ENCODE results near the gene P4HTM.

P4HTM gene

GRCh38 chr3:48952510-48953118 is 37.4 kb upstream of the P4HTM start:
- TF ChIP-seq CTCF (IDR thresholded peaks at IDR 0.05; ENCODE audit: low read depth, low read length, missing control alignments) = peak; percentile 25
- H3K4me3 ChIP-seq (replicated peaks; ENCODE audit: low read depth, low read length) = no peak overlapping the region
- no peak for DNase-seq (ENCODE audit: extremely low read depth, low read depth)

DNA sequence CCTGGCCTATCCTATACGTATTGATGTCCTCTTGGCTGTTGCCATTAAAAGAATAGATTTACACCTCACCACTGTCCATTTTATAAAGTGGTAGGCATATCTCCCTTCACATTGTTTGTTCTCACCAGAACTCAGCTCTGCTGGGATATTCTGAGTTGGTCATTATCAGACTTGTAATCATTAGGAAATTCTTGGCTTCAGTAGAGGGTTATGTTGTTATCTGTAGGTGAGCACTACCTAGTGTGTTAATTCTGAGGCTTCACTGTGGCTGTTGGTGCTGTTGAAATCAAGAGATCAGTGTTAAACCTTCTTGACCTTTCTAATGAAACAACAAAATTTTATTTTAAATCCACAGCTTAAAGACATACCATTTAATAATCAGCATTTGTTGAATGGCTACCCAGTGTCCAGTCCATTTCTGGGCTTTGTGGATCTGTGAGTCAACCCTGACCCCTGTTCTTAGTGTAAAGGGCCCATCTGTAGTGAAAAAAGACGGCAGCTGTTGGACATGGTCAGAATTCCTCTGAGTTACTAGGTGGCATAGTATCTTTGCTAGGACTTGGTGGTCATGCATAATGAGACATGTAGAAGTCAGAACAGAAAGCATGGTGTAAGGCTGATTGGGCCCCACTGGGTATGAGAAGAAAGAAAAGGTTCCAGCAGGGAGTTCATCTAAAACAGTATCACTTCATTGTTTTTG is 32.9 kb upstream of the P4HTM start:
- no peak overlapping the region for H3K4me3 ChIP-seq (replicated peaks; ENCODE audit: low read depth, low read length)
- DNase-seq (ENCODE audit: extremely low read depth, low read depth) = no peak
- no peak for TF ChIP-seq CTCF (IDR thresholded peaks at IDR 0.05; ENCODE audit: low read depth, low read length, missing control alignments)

DNA sequence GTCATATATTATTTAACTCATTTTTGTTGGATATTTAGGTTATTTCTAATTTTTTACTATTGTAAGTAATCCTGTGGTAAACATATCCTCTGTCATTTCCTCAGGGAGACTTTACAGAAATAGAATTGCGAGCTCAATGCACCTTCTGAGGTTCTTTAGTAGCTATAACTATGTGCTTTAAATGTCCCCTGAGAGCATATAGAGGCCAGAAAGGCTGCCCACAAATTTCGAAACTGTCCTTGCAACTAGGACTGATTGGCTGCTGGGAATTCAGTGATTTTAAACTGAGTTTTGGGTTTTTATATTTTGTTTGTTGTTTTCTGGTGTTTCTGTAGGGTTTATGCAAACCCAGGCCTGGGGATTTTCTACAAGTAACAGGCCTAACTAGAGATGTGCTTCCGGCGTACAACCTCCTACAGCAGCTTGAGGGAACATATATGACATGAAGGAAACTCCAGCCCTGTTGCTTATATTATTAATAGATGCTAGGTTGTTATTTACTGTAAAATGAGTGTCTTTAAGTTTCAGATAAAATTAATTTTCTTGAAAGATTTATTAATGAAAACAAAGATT is 29.1 kb upstream of the P4HTM start:
- no peak for DNase-seq (ENCODE audit: extremely low read depth, low read depth)
- TF ChIP-seq CTCF (IDR thresholded peaks at IDR 0.05; ENCODE audit: low read depth, low read length, missing control alignments) = no peak
- H3K4me3 ChIP-seq (replicated peaks; ENCODE audit: low read depth, low read length) = no peak overlapping the region

- TF ChIP-seq CTCF (IDR thresholded peaks at IDR 0.05; ENCODE audit: low read depth, low read length, missing control alignments) = no peak
- H3K4me3 ChIP-seq (replicated peaks; ENCODE audit: low read depth, low read length) = no peak overlapping the region
- no peak for DNase-seq (ENCODE audit: extremely low read depth, low read depth)
Observed at GRCh38 chr3:48962340-48962739, 27.7 kb upstream of the P4HTM start.

DNA sequence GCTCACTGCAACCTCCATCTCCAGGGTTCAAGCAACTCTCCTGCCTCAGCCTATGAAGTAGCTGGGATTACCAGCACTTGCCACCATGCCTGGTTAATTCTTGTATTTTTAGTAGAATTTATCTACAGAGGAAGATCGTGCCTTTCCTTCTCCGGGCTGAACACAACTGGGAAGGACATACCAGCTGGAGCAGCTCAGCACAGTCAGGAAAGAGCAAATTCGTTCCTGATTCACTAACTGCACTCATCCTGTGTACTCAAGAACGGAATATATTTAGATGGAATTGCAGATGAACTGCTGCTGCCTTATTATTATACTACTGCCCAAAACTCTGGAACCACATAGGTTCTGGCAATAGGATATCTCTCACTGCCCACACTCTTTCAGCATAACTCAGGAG is 27.1 kb upstream of the P4HTM start:
- H3K4me3 ChIP-seq (replicated peaks; ENCODE audit: low read depth, low read length) = no peak overlapping the region
- no peak for TF ChIP-seq CTCF (IDR thresholded peaks at IDR 0.05; ENCODE audit: low read depth, low read length, missing control alignments)
- DNase-seq (ENCODE audit: extremely low read depth, low read depth) = no peak

GRCh38 chr3:48963591-48963990 is 26.4 kb upstream of the P4HTM start:
- TF ChIP-seq CTCF (IDR thresholded peaks at IDR 0.05; ENCODE audit: low read depth, low read length, missing control alignments) = no peak
- no peak for DNase-seq (ENCODE audit: extremely low read depth, low read depth)
- H3K4me3 ChIP-seq (replicated peaks; ENCODE audit: low read depth, low read length) = no peak overlapping the region

Measured in HFF-Myc (cell line).